HEK293 (cell line): ENCODE data around the gene MCM6.

Experiments
- CTCF ChIA-PET: fragments of 350-600 bp; formaldehyde crosslinking; extraction: SDS; loops from one replicate; lab custom pipeline; 2021; ENCODE audit warnings: antibody characterized with exemption; lab: Yijun Ruan, JAX
- POLR2A ChIA-PET: fragments of 300-600 bp; formaldehyde crosslinking; extraction: SDS; loops from one replicate; lab custom pipeline; 2020; ENCODE audit warnings: antibody characterized with exemption, inconsistent platforms; lab: Yijun Ruan, JAX
- H3K27ac ChIP-seq: fragments of 200-500 bp; sonication (Bioruptor generic); 2 replicates; pipeline ENCODE4 v1.5.1; 2014; ENCODE audit warnings: low read depth, low read length, control low read depth, inconsistent platforms; ENCODE audit errors: extremely low read depth
- H3K36me3 ChIP-seq, 2 experiments: fragments of 200-500 bp in 1 of 2; sonication (Bioruptor generic) in 1 of 2; 1 replicate in 1 of 2; 2 replicates in 1 of 2; pipeline ENCODE4 v1.5.1; 2014 to 2017; ENCODE audit warnings: inconsistent platforms in 2 of 2, low read length in 2 of 2; ENCODE audit not compliant: control insufficient read depth in 2 of 2, insufficient read depth in 1 of 2
- H3K4me1 ChIP-seq: fragments of 200-500 bp; sonication (Bioruptor generic); 2 replicates; pipeline ENCODE4 v1.5.1; 2014; ENCODE audit warnings: mild to moderate bottlenecking, low read length, inconsistent platforms; ENCODE audit not compliant: control insufficient read depth, insufficient read depth
- H3K4me3 ChIP-seq: 2 replicates; pipeline ENCODE4 v1.5.1; 2011; ENCODE audit warnings: low read depth, mild to moderate bottlenecking, control low read depth, low read length, moderate library complexity
- H3K9me3 ChIP-seq: fragments of 200-500 bp; sonication (Bioruptor generic); 2 replicates; pipeline ENCODE4 v1.5.1; 2014; ENCODE audit warnings: low read depth, low read length, inconsistent platforms; ENCODE audit not compliant: control insufficient read depth, insufficient read depth
- GLI4 ChIP-seq: fragments of 450-650 bp; formaldehyde crosslinking; IDR thresholded peaks from 2 replicates; pipeline ENCODE4 v1.5.1; 2016; ENCODE audit warnings: missing biosample characterization, missing genetic modification characterization
- IKZF3 ChIP-seq: fragments of 450-650 bp; IDR thresholded peaks from 2 replicates; pipeline ENCODE4 v1.5.0; 2018; ENCODE audit warnings: missing biosample characterization, mild to moderate bottlenecking, missing genetic modification characterization, moderate library complexity
- KLF9 ChIP-seq: fragments of 450-650 bp; formaldehyde crosslinking; IDR thresholded peaks from 2 replicates; pipeline ENCODE4 v1.5.1; 2016; ENCODE audit warnings: missing biosample characterization, missing genetic modification characterization, low read depth
- RBAK ChIP-seq: fragments of 450-650 bp; formaldehyde crosslinking; IDR thresholded peaks from 2 replicates; pipeline ENCODE4 v1.5.1; 2016; ENCODE audit warnings: missing biosample characterization, missing genetic modification characterization
- ZBTB7A ChIP-seq: fragments of 450-650 bp; formaldehyde crosslinking; IDR thresholded peaks from 2 replicates; pipeline ENCODE4 v1.5.1; 2016; ENCODE audit warnings: low read depth, missing biosample characterization, missing genetic modification characterization
- ZEB2 ChIP-seq: fragments of 450-650 bp; formaldehyde crosslinking; IDR thresholded peaks from 2 replicates; pipeline ENCODE4 v1.5.1; 2016; ENCODE audit warnings: missing biosample characterization, missing genetic modification characterization
- ZNF114 ChIP-seq: fragments of 450-650 bp; formaldehyde crosslinking; IDR thresholded peaks from 2 replicates; pipeline ENCODE4 v1.5.0; 2017; ENCODE audit warnings: missing biosample characterization, missing genetic modification characterization
- ZNF133 ChIP-seq: fragments of 450-650 bp; formaldehyde crosslinking; IDR thresholded peaks from 2 replicates; pipeline ENCODE4 v1.5.1; 2016; ENCODE audit warnings: missing biosample characterization, missing genetic modification characterization
- ZNF155 ChIP-seq: fragments of 450-650 bp; formaldehyde crosslinking; IDR thresholded peaks from 2 replicates; pipeline ENCODE4 v1.5.1; 2016; ENCODE audit warnings: missing biosample characterization, missing genetic modification characterization
- ZNF184 ChIP-seq: fragments of 450-650 bp; IDR thresholded peaks from 2 replicates; pipeline ENCODE4 v1.5.1; 2018; ENCODE audit warnings: missing biosample characterization, mild to moderate bottlenecking, missing genetic modification characterization
- ZNF341 ChIP-seq: fragments of 450-650 bp; formaldehyde crosslinking; IDR thresholded peaks from 2 replicates; pipeline ENCODE4; 2016; ENCODE audit warnings: low read depth, missing biosample characterization, missing genetic modification characterization
- ZNF391 ChIP-seq: fragments of 450-650 bp; formaldehyde crosslinking; IDR thresholded peaks from 2 replicates; pipeline ENCODE4 v1.5.1; 2016; ENCODE audit warnings: low read depth, missing biosample characterization, missing genetic modification characterization, borderline replicate concordance
- ZNF473 ChIP-seq: fragments of 450-650 bp; formaldehyde crosslinking; IDR thresholded peaks from 2 replicates; pipeline ENCODE4 v1.5.1; 2017; ENCODE audit warnings: missing biosample characterization, missing genetic modification characterization
- ZNF560 ChIP-seq: fragments of 450-650 bp; formaldehyde crosslinking; IDR thresholded peaks from 2 replicates; pipeline ENCODE4 v1.5.1; 2017; ENCODE audit warnings: missing biosample characterization, missing genetic modification characterization, borderline replicate concordance
- ZNF660 ChIP-seq: fragments of 450-650 bp; IDR thresholded peaks from 2 replicates; pipeline ENCODE4 v1.5.1; 2018; ENCODE audit warnings: missing biosample characterization, mild to moderate bottlenecking, missing genetic modification characterization
- ZNF76 ChIP-seq: fragments of 450-650 bp; formaldehyde crosslinking; IDR thresholded peaks from 2 replicates; pipeline ENCODE4; 2016; ENCODE audit warnings: low read depth, missing biosample characterization, missing genetic modification characterization, borderline replicate concordance
- TF ChIP-seq, protein P1 (sequence below): fragments of 450-650 bp; formaldehyde crosslinking; IDR thresholded peaks from 2 replicates; pipeline ENCODE4 v1.5.1; 2017; ENCODE audit warnings: missing biosample characterization, missing genetic modification characterization
- TF ChIP-seq, protein P2 (sequence below): fragments of 450-650 bp; formaldehyde crosslinking; IDR thresholded peaks from 2 replicates; pipeline ENCODE4 v1.5.1; 2016; ENCODE audit warnings: missing biosample characterization, missing genetic modification characterization
- TF ChIP-seq, protein P3 (sequence below): sonication (generic); formaldehyde crosslinking; IDR thresholded peaks from 2 replicates; pipeline ENCODE4 v1.8.1; 2022; ENCODE audit warnings: mild to moderate bottlenecking, moderate library complexity, missing genetic modification reagents
- TF ChIP-seq, protein P4 (sequence below): fragments of 450-650 bp; formaldehyde crosslinking; IDR thresholded peaks from 2 replicates; pipeline ENCODE4 v1.5.1; 2016; ENCODE audit warnings: missing biosample characterization, missing genetic modification characterization
- TF ChIP-seq, protein P5 (sequence below): fragments of 450-650 bp; formaldehyde crosslinking; conservative IDR thresholded peaks from 2 replicates; pipeline ENCODE4 v1.5.1; 2016; ENCODE audit warnings: low read depth, missing biosample characterization, missing genetic modification characterization
- TF ChIP-seq, protein P6 (sequence below): fragments of 450-650 bp; formaldehyde crosslinking; IDR thresholded peaks from 2 replicates; pipeline ENCODE4 v1.5.1; 2016; ENCODE audit warnings: missing biosample characterization, missing genetic modification characterization

The MCM6 gene

DNA sequence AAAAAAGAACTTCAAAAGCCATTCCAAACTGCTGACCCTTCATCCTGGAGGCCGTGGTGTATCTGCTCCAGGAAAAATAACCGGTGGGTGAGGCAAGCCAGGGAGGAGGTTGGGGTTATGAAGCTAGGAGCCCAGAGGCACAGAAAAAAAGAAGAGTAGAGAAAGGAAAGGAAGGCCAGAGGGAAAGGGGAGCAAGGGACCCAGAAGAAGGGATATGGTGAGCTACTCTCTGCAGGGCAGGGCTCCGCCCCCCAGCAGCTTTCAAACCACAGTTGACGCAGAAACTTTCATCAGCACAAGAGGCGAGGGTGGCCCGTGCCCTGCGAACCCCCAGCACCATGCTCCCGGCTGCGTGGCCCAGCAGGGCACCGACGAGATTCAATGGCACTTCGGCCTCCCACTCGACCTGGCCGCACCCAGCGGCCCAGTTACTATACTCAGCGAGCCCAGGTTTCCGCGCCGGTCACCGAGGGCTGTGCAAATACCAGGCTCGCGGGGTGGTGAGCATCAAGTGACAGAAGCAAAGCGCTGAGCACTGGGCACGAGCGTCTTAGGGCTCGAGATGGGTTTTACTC is 665 bp downstream of the MCM6 start (continued):
- TF ChIP-seq ZNF341 (tag by site-specific recombination) (peak; percentile 42), ZEB2 (tag by site-specific recombination) (no peak), ZNF184 (tag by site-specific recombination) (no peak)
- TF ChIP-seq, protein P1, sequence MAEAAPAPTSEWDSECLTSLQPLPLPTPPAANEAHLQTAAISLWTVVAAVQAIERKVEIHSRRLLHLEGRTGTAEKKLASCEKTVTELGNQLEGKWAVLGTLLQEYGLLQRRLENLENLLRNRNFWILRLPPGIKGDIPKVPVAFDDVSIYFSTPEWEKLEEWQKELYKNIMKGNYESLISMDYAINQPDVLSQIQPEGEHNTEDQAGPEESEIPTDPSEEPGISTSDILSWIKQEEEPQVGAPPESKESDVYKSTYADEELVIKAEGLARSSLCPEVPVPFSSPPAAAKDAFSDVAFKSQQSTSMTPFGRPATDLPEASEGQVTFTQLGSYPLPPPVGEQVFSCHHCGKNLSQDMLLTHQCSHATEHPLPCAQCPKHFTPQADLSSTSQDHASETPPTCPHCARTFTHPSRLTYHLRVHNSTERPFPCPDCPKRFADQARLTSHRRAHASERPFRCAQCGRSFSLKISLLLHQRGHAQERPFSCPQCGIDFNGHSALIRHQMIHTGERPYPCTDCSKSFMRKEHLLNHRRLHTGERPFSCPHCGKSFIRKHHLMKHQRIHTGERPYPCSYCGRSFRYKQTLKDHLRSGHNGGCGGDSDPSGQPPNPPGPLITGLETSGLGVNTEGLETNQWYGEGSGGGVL (tag by site-specific recombination), result no peak

DNA sequence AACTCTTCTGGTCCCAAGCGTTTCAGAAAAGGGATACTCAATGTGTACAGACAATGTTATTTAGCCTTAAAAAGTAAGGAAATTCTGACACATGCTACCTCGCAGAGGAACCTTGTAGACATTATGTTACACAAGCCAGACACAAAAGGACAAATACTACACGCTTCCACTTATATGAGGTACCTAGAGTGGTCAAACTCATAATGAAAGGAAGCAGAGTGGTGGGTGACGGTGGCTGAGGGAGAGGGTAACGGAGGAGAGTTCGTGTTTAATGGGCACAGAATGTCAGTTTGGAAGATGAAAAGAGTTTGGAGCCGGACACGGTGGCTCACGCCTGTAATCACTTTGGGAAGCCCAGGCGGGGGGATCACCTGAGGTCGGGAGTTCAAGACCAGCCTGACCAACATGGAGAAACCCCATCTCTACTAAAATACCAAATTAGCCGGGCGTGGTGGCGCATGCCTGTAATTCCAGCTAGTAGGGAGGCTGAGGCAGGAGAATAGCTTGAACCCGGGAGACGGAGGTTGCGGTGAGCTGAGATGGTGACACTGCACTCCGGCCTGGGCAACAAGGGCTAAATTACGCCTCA is 1.4 kb downstream of the MCM6 start:
- no peak overlapping the region for H3K27ac ChIP-seq
- peaks cover 4% of the 10 kb centered on the region; the same call in 1 of the 2 replicates for H3K4me1 ChIP-seq
- no peaks in the 10 kb centered on the region for H3K9me3 ChIP-seq
- peaks cover 19 to 50% of the 10 kb centered on the region in 2 experiments for H3K36me3 ChIP-seq
- POLR2A ChIA-PET, result interaction anchor here (0.6 to 1.8 kb wide), 3 partner anchors 10 to 856 kb away, joined by 3 to 7 read pairs (median 4); no protein-coding TSS in a partner anchor
- TF ChIP-seq, protein P2, sequence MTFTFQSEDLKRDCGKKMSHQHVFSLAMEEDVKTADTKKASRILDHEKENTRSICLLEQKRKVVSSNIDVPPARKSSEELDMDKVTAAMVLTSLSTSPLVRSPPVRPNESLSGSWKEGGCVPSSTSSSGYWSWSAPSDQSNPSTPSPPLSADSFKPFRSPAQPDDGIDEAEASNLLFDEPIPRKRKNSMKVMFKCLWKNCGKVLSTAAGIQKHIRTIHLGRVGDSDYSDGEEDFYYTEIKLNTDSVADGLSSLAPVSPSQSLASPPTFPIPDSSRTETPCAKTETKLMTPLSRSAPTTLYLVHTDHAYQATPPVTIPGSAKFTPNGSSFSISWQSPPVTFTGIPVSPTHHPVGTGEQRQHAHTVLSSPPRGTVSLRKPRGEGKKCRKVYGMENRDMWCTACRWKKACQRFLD, result no peak
- TF ChIP-seq RBAK, result no peak
- no peak for TF ChIP-seq ZNF133 (tag by site-specific recombination)
- TF ChIP-seq ZNF391 (tag by site-specific recombination), result no peak
- TF ChIP-seq, protein P3, sequence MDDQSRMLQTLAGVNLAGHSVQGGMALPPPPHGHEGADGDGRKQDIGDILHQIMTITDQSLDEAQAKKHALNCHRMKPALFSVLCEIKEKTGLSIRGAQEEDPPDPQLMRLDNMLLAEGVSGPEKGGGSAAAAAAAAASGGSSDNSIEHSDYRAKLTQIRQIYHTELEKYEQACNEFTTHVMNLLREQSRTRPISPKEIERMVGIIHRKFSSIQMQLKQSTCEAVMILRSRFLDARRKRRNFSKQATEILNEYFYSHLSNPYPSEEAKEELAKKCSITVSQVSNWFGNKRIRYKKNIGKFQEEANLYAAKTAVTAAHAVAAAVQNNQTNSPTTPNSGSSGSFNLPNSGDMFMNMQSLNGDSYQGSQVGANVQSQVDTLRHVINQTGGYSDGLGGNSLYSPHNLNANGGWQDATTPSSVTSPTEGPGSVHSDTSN (CRISPR knock-in tag), result no peak
- TF ChIP-seq, protein P4, sequence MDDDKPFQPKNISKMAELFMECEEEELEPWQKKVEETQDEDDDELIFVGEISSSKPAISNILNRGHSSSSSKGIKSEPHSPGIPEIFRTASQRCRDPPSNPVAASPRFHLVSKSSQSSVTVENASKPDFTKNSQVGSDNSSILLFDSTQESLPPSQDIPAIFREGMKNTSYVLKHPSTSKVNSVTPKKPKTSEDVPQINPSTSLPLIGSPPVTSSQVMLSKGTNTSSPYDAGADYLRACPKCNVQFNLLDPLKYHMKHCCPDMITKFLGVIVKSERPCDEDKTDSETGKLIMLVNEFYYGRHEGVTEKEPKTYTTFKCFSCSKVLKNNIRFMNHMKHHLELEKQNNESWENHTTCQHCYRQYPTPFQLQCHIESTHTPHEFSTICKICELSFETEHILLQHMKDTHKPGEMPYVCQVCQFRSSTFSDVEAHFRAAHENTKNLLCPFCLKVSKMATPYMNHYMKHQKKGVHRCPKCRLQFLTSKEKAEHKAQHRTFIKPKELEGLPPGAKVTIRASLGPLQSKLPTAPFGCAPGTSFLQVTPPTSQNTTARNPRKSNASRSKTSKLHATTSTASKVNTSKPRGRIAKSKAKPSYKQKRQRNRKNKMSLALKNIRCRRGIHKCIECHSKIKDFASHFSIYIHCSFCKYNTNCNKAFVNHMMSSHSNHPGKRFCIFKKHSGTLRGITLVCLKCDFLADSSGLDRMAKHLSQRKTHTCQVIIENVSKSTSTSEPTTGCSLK, result no peak
- TF ChIP-seq GLI4, result no peak
- no peak for TF ChIP-seq ZNF660
- TF ChIP-seq ZNF560, result no peak
- no peak for TF ChIP-seq KLF9 (tag by site-specific recombination)
- TF ChIP-seq ZNF473 (tag by site-specific recombination), result no peak
- TF ChIP-seq ZNF76 (tag by site-specific recombination), result no peak
- TF ChIP-seq, protein P5, sequence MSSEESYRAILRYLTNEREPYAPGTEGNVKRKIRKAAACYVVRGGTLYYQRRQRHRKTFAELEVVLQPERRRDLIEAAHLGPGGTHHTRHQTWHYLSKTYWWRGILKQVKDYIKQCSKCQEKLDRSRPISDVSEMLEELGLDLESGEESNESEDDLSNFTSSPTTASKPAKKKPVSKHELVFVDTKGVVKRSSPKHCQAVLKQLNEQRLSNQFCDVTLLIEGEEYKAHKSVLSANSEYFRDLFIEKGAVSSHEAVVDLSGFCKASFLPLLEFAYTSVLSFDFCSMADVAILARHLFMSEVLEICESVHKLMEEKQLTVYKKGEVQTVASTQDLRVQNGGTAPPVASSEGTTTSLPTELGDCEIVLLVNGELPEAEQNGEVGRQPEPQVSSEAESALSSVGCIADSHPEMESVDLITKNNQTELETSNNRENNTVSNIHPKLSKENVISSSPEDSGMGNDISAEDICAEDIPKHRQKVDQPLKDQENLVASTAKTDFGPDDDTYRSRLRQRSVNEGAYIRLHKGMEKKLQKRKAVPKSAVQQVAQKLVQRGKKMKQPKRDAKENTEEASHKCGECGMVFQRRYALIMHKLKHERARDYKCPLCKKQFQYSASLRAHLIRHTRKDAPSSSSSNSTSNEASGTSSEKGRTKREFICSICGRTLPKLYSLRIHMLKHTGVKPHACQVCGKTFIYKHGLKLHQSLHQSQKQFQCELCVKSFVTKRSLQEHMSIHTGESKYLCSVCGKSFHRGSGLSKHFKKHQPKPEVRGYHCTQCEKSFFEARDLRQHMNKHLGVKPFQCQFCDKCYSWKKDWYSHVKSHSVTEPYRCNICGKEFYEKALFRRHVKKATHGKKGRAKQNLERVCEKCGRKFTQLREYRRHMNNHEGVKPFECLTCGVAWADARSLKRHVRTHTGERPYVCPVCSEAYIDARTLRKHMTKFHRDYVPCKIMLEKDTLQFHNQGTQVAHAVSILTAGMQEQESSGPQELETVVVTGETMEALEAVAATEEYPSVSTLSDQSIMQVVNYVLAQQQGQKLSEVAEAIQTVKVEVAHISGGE (tag by site-specific recombination), result no peak
- no peak for TF ChIP-seq IKZF3 (tag by site-specific recombination)
- no peak for TF ChIP-seq ZNF114 (tag by site-specific recombination)
- TF ChIP-seq, protein P6, sequence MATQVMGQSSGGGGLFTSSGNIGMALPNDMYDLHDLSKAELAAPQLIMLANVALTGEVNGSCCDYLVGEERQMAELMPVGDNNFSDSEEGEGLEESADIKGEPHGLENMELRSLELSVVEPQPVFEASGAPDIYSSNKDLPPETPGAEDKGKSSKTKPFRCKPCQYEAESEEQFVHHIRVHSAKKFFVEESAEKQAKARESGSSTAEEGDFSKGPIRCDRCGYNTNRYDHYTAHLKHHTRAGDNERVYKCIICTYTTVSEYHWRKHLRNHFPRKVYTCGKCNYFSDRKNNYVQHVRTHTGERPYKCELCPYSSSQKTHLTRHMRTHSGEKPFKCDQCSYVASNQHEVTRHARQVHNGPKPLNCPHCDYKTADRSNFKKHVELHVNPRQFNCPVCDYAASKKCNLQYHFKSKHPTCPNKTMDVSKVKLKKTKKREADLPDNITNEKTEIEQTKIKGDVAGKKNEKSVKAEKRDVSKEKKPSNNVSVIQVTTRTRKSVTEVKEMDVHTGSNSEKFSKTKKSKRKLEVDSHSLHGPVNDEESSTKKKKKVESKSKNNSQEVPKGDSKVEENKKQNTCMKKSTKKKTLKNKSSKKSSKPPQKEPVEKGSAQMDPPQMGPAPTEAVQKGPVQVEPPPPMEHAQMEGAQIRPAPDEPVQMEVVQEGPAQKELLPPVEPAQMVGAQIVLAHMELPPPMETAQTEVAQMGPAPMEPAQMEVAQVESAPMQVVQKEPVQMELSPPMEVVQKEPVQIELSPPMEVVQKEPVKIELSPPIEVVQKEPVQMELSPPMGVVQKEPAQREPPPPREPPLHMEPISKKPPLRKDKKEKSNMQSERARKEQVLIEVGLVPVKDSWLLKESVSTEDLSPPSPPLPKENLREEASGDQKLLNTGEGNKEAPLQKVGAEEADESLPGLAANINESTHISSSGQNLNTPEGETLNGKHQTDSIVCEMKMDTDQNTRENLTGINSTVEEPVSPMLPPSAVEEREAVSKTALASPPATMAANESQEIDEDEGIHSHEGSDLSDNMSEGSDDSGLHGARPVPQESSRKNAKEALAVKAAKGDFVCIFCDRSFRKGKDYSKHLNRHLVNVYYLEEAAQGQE (tag by site-specific recombination), result no peak
- no peak for TF ChIP-seq ZNF155 (tag by site-specific recombination)
- TF ChIP-seq ZBTB7A (tag by site-specific recombination), result no peak
- CTCF ChIA-PET, result interaction anchor here (0.6 kb wide), 1 partner anchor 60 kb away, joined by 3 read pairs; no protein-coding TSS in a partner anchor
- peak overlapping the region; percentile 82 for H3K4me3 ChIP-seq
